Spleen (tissue), 11 donors: Measurements from ENCODE around the gene MMP15. TPM values are rescaled to one million over a fixed set of nuclear protein-coding genes. Genes with fewer than 3 reads are reported as not detected.

ENCODE experiments used
- DNase-seq: peaks from one replicate; pipeline ENCODE4 v3.0.0-alpha.2; 2020
- H3K27ac ChIP-seq, 8 donors: fragments of 200-600 bp; sonication (generic) in 7 of 8; 1 replicate in 4 of 8; 2 replicates in 4 of 8; pipeline versions ENCODE4 v1.5.0 to v1.8.0; 2016 to 2021; ENCODE audit warnings: inconsistent platforms in 4 of 8, mild to moderate bottlenecking in 4 of 8, moderate library complexity in 1 of 8
- H3K27me3 ChIP-seq, 7 donors: fragments of 200-600 bp; sonication (generic) in 6 of 7; replicated peaks in 1 of 7; 1 replicate in 4 of 7; 2 replicates in 3 of 7; pipeline versions ENCODE4 v1.5.0 to v1.8.0; 2016 to 2021; ENCODE audit warnings: inconsistent platforms in 3 of 7, mild to moderate bottlenecking in 1 of 7
- H3K36me3 ChIP-seq, 6 donors: fragments of 200-600 bp; sonication (generic) in 5 of 6; 1 replicate in 4 of 6; 2 replicates in 2 of 6; pipeline versions ENCODE4 v1.5.0 to v1.8.0; 2016 to 2021; ENCODE audit warnings: inconsistent platforms in 2 of 6
- H3K4me1 ChIP-seq, 6 donors: fragments of 200-600 bp; sonication (generic) in 5 of 6; 1 replicate in 3 of 6; 2 replicates in 3 of 6; pipeline versions ENCODE4 v1.5.0 to v1.8.0; 2016 to 2021; ENCODE audit warnings: inconsistent platforms in 3 of 6
- H3K4me3 ChIP-seq, 8 donors: fragments of 200-600 bp; sonication (generic) in 7 of 8; 1 replicate in 4 of 8; 2 replicates in 4 of 8; pipeline versions ENCODE4 v1.5.0 to v1.8.0; 2016 to 2021; ENCODE audit warnings: inconsistent platforms in 4 of 8, mild to moderate bottlenecking in 4 of 8, moderate library complexity in 2 of 8
- H3K9me3 ChIP-seq, 8 donors: fragments of 200-600 bp; sonication (generic) in 7 of 8; 1 replicate in 4 of 8; 2 replicates in 4 of 8; pipeline versions ENCODE4 v1.5.0 to v1.8.0; 2016 to 2021; ENCODE audit warnings: inconsistent platforms in 4 of 8
- POLR2A ChIP-seq, 3 donors: fragments of 450-650 bp; IDR thresholded peaks; one replicate each; pipeline ENCODE4 v1.5.1; 2017; ENCODE audit warnings: antibody characterized with exemption in 3 of 3, mild to moderate bottlenecking in 1 of 3
- POLR2AphosphoS5 ChIP-seq, 3 donors: sonication (generic); formaldehyde crosslinking; IDR thresholded peaks; one replicate each; pipeline ENCODE4 v1.5.1; 2017; ENCODE audit warnings: antibody characterized with exemption in 3 of 3
- WGBS, 5 donors: extraction: QIAGEN DNeasy Blood & Tissue Kit in 3 of 5; methylation state at CpG; one replicate each; pipeline versions ENCODE4 v1.1.5 to v1.1.7; 2013 to 2018; 5-methylcytosine and 5-hydroxymethylcytosine counted together
- intact Hi-C: fragments of 100-400 bp; cut with DNase I; formaldehyde crosslinking; loops from one replicate; pipeline ENCODE4 v1.15.0; 2023; ENCODE audit warnings: low total_unique reads
- polyA plus RNA-seq, 3 donors: library from polyadenylated mRNA; stranded (reverse); fragments of 200-250 nt; gene quantifications; one replicate each; pipeline ENCODE4 v1.2.1, GENCODE V29; 2013
- total RNA-seq, 7 donors: library from RNA; depleted of rRNA in 3 of 7; stranded (reverse); fragments of >200 nt in 3 of 7; fragmentation: NEBNext Ultra II Directional in 4 of 7; extraction: Animal tissue kit (Norgen Biotek cat#: 25700) in 4 of 7; gene quantifications; one replicate each; pipeline versions ENCODE4 v1.1.0 to v1.2.1, GENCODE V29; 2016 to 2021
- TF ChIP-seq, protein P1 (sequence below), 11 experiments: fragments of 200-600 bp in 7 of 11; fragments of 450-650 bp in 4 of 11; sonication (generic) in 4 of 11; IDR thresholded peaks in 8 of 11; conservative IDR thresholded peaks in 3 of 11; 1 replicate in 7 of 11; 2 replicates in 4 of 11; pipeline versions ENCODE4 v1.4.0 to v1.8.0; 2016 to 2021; ENCODE audit warnings: antibody characterized with exemption in 11 of 11, inconsistent platforms in 4 of 11, mild to moderate bottlenecking in 1 of 11
- donor health status: healthy with polysubstance abuse.
- donor health status: DM: no; HTN: no; CAD: no; lungs with moderate emphysema.
- donor health status: DM: no; HTN: no; CAD: no.
- donor health status: Bipolar disorder and iron deficiency.
- donor health status: healthy.
- donor health status: DM: no; HTN: no; CAD: no.
- donor health status: DM: yes; HTN: yes; CAD: no.

The MMP15 gene
- total and polyA plus RNA-seq, 10 donors: 2.3 to 24.2 (median 14.0) TPM

- Histone ChIP-seq H3K4me1 (peaks cover 13 to 74% (median 54%) of the 10 kb centered on the region in 6 donors), H3K27ac (peak overlapping the region in 4 of 8 donors; percentile 3 to 84 (median 12)), H3K36me3 (peaks cover 0 to 43% (median 14%) of the 10 kb centered on the region in 6 donors), H3K9me3 (no peaks in the 10 kb centered on the region), H3K4me3 (no peak overlapping the region), H3K27me3 (peaks cover 0 to 40% (median 22%) of the 10 kb centered on the region in 7 donors)
- DNase-seq: peak; percentile 70
- 45 to 62% (median 51%) methylated on average over 18 of the region's 18 CpGs for WGBS, 5 donors
- intact Hi-C loops: loop anchor here (5.0 kb wide), 1 partner anchor 100 kb away; no protein-coding TSS in a partner anchor
- TF ChIP-seq POLR2A (IDR thresholded peaks at IDR 0.05): no peak
- TF ChIP-seq POLR2AphosphoS5 (IDR thresholded peaks at IDR 0.05): no peak
- TF ChIP-seq, protein P1, sequence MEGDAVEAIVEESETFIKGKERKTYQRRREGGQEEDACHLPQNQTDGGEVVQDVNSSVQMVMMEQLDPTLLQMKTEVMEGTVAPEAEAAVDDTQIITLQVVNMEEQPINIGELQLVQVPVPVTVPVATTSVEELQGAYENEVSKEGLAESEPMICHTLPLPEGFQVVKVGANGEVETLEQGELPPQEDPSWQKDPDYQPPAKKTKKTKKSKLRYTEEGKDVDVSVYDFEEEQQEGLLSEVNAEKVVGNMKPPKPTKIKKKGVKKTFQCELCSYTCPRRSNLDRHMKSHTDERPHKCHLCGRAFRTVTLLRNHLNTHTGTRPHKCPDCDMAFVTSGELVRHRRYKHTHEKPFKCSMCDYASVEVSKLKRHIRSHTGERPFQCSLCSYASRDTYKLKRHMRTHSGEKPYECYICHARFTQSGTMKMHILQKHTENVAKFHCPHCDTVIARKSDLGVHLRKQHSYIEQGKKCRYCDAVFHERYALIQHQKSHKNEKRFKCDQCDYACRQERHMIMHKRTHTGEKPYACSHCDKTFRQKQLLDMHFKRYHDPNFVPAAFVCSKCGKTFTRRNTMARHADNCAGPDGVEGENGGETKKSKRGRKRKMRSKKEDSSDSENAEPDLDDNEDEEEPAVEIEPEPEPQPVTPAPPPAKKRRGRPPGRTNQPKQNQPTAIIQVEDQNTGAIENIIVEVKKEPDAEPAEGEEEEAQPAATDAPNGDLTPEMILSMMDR (IDR thresholded peaks at IDR 0.05 in 8 of 11, conservative IDR thresholded peaks at IDR 0.05 in 3 of 11): no peak
These were observed 2.8 kb upstream of the MMP15 start for GRCh38 chr16:58022601-58023371.

GRCh38 chr16:58024486-58025350 lies 836 bp upstream of the MMP15 start:
- Histone ChIP-seq H3K36me3 (peaks cover 0 to 23% (median 0%) of the 10 kb centered on the region in 6 donors), H3K27ac (peak overlapping the region; percentile 6 to 84 (median 74)), H3K4me1 (peaks cover 21 to 92% (median 68%) of the 10 kb centered on the region in 6 donors), H3K9me3 (no peaks in the 10 kb centered on the region), H3K4me3 (peak overlapping the region; percentile 71 to 91 (median 78)), H3K27me3 (peaks cover 0 to 52% (median 24%) of the 10 kb centered on the region in 7 donors)
- WGBS, 5 donors: 11 to 18% (median 16%) methylated on average over 50 to 57 of the region's 57 CpGs
- no peak for TF ChIP-seq POLR2A (IDR thresholded peaks at IDR 0.05)
- peak in 2 of 3 donors; percentile 62 to 70 for TF ChIP-seq POLR2AphosphoS5 (IDR thresholded peaks at IDR 0.05)
- peak; percentile 84 for DNase-seq
- intact Hi-C loops: loop anchor here (5.0 kb wide), 1 partner anchor 98 kb away; no protein-coding TSS in a partner anchor

DNA sequence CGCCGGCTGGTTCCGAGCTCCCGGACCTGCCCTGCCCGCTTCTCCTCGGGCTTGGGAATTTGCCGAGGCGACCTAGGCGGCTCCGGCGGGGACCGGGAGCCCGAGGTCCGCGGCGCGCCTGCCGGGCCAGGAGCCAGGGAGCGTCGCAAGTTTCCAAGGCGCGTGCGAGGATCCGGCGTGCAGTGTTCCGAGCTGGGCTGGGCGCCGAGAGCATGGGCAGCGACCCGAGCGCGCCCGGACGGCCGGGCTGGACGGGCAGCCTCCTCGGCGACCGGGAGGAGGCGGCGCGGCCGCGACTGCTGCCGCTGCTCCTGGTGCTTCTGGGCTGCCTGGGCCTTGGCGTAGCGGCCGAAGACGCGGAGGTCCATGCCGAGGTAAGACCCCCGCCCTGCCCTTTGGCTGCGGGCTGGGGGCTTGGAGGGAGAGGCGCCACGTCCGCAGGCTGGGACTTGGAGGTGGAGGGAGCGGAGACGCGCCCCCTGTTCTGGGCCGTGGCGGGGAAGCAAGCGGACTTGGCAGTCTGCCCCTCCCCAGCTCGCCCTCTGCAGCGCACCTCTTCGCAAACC lies 668 bp downstream of the MMP15 start:
- Histone ChIP-seq H3K4me1 (peaks cover 21 to 89% (median 71%) of the 10 kb centered on the region in 6 donors), H3K27ac (peak overlapping the region; percentile 42 to 84 (median 74)), H3K36me3 (peaks cover 0 to 9% (median 0%) of the 10 kb centered on the region in 6 donors), H3K4me3 (peak overlapping the region; percentile 71 to 91 (median 78)), H3K9me3 (no peaks in the 10 kb centered on the region), H3K27me3 (peaks cover 0 to 52% (median 24%) of the 10 kb centered on the region in 7 donors)
- intact Hi-C loops: no loop called here
- DNase-seq: peak; percentile 78
- WGBS, 5 donors: 0 to 3% (median 1%) methylated on average over 29 to 65 of the region's 65 CpGs
- TF ChIP-seq, protein P1 (IDR thresholded peaks at IDR 0.05 in 8 of 11, conservative IDR thresholded peaks at IDR 0.05 in 3 of 11): no peak
- peak in 1 of 3 donors; percentile 17 for TF ChIP-seq POLR2AphosphoS5 (IDR thresholded peaks at IDR 0.05)

DNA sequence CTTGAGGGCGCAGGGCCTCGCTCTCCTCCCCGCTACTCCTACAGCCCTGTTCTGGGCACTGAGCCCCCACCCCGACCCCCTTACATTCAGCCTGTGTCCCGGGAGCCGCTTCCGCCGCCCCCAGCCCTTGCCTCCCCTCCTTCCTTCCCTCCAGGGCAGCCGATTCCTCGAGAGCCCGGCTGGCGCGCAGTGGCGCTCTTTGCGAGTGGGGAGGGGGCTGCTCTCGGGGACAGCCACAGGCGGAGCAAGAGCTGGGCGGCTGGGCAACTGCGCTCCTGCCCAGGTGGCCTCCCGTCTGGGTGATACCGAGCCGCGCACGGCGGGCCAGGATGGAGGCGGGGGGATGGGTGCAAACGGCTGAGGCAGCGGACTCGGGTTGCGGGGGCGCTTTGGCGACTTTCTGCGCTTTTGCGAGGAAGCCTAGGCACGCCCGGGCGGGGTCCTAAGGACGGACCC lies 1.2 kb downstream of the MMP15 start:
- peak overlapping the region; percentile 71 to 91 (median 78) for H3K4me3 ChIP-seq
- peaks cover 0 to 4% (median 0%) of the 10 kb centered on the region in 6 donors for H3K36me3 ChIP-seq
- TF ChIP-seq POLR2AphosphoS5 (IDR thresholded peaks at IDR 0.05): no peak
- TF ChIP-seq, protein P1 (IDR thresholded peaks at IDR 0.05 in 8 of 11, conservative IDR thresholded peaks at IDR 0.05 in 3 of 11): no peak
- TF ChIP-seq POLR2A (IDR thresholded peaks at IDR 0.05): no peak
- intact Hi-C loops: no loop called here
- DNase-seq: no peak
- H3K27me3 ChIP-seq: peaks cover 0 to 52% (median 24%) of the 10 kb centered on the region in 7 donors
- H3K4me1 ChIP-seq: peaks cover 21 to 94% (median 73%) of the 10 kb centered on the region in 6 donors
- peak overlapping the region; percentile 42 to 84 (median 74) for H3K27ac ChIP-seq
- no peaks in the 10 kb centered on the region for H3K9me3 ChIP-seq
- 1 to 2% (median 2%) methylated on average over 33 to 38 of the region's 38 CpGs for WGBS, 5 donors
